Cerebellar cortex (tissue), 1 donor: ENCODE measurements around the gene TRIM7.
"Not testable (repeated sequence)": the region's sequence is repeated elsewhere in the genome, so short reads cannot be mapped to it uniquely, and the experiment has no call there.

Source experiments
- DNase-seq: peaks from one replicate; pipeline ENCODE4 v3.0.0-alpha.2; 2015; ENCODE audit warnings: low spot score

Gene TRIM7

DNA sequence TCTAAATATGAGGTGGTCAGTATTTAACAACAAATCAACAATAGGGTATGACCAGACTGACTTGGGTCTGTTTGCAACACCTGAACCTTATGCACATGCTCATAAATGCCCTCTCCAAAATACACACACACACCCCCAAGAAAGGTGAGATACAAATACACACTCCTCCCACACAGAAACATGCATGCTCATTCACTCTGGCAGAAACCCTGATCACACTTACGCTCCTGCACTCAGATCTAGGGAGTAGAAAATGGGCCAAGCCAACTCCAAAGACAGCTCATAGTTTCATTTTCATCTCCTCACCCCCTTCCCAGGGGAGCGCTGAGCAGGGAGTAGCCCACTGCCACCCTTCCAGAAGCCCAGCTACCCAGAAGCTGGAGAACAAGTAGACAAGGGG lies 11.3 kb downstream of the TRIM7 start:
- no peak for DNase-seq

DNA sequence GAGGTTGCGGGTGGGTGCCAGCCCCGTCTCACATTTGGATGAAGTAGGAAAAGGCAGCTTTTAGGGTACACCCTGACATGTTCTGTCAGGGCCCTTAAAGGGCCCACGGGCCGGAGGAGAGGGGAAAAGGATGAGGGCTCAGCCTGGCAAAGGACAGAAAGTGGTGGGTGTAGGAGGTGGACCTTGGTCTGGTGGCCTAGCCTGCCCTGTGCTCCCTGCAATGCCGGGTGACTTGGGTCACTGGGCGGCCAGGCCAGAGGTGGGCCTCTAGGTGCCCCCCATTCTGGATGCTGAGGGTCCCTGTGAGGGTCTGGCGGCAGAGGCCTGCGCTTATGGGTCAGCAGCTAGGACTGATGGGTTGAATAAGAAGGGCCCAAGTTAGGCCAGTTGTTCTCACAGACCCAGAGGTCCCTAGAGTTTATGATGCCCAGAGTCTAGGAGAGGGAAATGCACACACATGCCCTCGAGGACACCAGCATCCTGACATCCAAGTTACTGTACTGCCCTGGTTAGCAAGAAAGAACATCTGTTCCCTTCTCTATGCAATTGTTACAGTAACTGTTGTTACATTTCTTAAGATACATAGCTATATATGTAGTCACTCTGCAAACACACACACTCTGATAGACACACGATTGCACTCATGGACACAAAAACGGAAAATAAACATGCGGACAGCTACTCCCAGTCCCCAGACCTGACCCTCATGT lies 12.5 kb downstream of the TRIM7 start:
- no peak for DNase-seq

DNA sequence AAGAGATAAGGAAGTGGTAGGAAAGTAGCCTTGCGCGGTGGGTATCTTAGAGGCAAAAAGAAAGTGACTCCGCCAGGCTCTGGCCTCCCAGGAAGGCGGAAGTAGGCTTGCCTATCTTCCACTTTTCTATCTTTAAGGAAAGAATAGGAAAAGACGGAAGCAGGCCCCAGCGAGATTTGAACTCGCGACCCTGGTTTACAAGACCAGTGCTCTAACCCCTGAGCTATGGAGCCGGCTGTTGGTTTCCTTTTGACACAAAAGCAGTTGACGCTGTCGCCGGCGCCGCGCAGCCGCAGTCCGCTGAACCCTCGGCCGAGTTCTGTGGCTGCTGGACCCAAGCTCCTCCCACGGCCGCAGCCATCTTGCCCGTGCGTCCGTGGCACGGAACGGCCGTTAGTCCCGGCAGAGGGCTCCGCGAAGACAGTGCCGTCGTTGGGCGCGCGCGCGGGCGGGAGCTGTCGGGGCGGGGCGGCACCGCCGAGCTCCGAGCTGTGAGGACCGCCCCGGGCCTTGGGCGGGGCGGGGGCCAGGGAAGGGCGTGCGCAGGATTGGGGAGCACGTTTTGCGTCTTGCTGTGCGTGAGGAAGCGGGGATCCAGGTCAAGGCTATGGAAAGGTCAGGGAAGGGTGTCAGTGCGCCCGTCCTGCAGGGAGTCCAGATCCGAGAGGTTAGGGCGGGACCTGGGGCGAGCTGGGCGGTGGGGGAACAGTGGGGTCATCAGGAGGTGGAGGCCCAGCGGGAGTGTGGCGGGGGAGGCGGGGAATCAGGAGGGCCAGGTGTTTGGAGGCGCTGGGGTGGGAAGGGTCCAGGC lies 13.3 kb downstream of the TRIM7 start:
- DNase-seq: peak; percentile 93

DNA sequence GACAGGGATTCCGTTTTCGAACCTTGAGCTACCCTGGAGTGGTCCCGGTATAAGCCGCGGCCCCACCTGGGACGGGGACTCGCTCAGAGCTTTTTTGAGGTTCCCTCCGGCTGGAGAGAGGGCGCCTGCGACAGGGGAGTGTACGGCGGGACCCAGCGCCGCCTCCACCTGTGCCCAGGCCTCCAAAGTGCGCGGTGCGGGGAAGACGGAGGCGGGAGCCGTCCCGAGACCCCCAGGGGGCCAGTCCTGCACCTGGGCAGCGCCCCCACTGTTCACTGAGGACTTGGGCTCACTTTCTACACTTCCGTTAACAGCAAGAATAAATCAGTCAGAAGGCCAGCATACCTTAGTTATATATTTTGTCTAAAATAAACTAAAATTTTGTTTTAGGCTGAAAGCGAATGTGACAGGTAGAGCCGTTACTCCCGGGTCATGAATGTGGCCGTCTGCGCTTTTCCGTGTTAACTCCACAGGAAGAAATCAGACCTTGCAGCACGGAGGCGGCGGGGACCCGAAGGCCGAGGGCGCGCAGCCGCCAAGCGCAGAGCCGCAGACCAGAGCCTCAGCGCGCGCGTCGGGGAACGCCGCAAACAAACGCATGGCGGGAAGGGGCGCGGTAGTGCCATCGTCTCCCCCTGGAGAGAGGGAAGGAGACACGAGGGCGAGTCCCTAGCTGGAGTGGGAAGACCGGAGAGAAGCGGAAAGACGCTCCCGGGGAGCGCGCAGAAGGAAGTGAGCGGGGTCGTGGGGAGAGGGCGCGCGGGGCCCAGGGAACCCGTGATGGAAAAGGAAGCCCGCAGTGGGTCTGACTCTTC lies 14.1 kb downstream of the TRIM7 start:
- DNase-seq: peak; percentile 53

DNA sequence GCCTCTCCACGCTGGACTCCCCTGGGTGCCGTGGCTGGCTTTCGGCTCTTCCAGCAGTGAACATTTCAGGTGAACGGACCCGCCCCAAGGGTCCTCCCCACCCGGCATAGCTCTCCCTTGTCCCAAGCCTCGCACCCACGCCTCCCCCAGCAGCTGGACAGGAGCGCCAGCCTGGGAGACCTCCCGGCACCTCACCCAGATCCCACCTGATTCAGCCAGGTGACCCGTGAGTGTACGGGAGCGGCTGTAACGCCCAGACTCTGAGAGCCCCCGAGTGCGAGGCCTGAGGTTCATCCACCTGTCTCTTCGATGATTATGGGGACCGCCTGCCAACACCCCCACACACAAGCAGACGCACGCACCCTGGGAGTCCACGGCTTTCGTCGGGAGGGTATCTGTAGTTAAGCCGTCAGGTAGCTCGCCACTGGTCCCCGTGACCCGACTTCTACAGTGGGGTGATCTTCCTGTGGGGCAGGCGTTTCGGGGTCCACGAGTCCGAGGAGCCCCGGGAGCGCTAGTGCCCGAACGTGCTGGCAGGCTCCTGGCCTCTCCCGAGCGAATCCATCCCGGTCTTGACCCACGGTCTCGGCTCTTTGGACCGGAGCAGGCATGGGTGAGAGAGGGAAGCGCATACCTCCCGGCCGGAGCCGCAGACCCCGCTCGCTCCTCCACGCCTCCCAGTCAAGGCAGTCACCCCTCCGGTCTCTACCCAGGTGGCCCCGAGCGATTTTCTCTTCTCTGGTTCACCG lies 14.9 kb downstream of the TRIM7 start:
- peak; percentile 53 for DNase-seq

DNA sequence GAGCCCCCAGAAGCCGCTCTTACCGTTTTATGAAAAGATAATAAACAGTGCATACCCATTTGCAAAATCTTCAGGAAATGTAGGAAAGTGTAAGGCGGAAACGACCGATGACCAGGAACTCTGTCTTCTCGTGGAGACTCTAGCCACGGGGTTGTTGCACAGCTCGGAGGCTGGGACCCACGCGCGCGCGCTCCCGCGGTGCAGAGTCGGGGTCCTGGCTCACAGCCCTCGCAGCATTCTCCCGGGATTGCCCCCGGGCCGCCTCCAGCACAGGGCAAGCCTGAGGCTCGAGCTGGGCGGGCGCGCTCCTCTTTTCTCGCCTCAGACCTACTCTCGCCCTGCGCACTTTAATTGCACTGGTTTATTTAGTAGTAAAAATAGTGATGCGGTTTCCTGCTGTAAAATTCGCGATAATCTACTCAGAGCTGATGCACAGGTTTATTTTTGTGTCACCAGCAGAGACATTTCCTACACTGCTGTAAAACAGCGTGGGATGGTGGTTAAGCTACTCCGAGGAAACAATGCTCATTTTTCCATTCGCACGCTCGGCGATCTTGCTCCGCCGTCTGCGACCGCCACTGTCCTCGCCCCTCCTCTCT lies 15.5 kb downstream of the TRIM7 start:
- peak; percentile 53 for DNase-seq

DNA sequence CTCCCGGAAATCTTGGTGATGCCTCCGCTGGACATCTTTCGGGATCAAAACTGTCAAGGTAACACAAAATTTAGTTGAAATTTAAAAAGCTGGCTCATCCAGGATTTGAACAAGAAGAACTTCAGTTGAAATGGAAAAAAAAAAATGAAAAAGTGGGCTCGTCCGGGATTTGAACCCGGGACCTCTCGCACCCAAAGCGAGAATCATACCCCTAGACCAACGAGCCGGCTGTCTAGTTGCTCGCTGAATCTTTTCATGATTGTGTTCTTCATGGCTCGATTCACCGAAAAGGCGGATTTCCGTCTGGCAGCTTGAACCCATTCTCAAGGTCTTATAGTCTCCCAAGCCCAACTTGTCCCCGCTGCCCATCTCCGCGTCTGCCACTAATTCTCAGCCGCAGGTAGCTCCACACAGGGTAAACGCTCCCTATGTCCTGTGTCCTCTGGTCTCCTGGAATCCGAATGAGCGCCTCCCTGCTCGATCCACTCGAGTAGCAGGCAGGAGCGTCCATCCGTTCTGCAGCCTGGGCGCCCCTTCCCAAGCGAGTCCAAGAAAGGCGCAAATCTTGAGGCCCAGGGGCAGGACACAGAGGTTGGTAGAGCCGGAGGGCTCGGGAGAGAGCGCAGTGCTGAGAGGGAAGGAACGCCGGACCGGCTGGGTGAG lies 16.2 kb downstream of the TRIM7 start:
- peak; percentile 93 for DNase-seq

DNA sequence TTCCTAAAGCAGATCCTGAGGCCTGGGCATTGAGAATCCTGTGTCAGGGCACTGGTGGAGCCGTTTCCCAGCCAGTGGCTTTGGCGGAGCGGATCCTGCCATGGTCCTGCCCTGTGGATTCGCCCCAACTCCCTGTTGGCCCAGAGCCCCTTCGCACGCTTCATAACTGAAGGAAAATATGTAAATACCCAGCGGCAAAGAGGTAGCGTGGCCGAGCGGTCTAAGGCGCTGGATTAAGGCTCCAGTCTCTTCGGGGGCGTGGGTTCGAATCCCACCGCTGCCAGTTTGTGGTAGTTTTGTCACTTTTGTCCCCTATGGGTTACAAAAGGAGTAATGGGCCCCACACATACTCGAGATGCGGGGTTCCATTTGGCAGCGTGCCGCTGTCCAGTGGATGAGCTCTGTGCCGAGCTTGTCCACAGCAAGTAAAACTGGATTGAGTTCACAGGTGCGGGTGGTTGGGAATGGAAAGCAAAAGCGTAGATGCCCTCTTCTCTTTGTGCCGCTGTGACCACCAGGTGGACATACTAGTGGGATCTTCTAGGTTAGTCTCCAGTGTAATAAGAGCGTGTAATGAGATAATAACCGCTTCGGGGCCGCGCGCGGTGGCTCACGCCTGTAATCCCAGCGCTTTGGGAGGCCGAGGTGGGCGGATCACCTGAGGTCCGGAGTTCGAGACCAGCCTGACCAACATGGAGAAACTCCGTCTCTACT lies 17.3 kb downstream of the TRIM7 start:
- peak; percentile 90 for DNase-seq

DNA sequence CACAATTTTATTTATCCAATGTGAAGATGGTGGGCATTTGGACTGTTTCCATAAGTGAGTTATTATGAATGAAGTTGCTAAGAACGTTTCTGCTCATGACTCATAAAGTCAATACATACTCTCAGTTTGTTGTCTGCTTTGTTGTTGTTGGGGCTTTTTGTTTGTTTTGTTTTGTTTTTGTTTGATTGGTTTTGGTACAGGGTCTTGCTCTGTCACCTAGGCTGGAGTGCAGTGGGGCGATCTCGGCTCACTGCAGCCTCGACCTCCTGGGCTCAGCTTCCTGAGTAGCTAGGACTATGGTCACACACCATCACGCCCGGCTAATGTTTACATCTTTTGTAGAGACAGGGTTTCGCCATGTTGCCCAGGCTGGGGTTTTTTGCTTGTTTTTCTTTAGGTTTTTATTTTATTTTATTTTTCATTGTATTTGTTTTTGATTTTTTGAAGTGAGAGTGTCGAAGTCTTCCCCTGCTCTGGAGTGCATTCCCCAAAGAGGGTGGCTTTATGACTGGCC lies 18.0 kb downstream of the TRIM7 start:
- DNase-seq: no peak

DNA sequence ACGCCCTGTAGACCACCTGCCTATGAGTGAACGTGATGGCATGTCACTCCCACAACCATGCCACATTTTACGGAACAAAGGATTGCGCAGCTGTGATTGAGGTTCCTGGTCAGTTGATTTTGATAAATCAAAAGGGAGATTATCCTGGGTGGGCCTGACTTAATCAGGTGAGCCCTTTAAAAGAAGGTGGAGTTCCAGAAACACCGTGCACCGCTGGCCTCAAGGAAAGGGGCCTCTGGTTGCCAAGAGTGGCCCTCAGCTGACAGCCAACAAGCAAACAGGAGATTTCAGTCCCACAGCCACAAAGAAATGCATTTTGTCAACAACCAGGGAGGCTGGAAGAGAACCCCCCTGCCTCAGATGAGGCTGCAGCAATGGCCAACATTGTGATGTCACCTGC lies 19.0 kb downstream of the TRIM7 start:
- DNase-seq: no peak

DNA sequence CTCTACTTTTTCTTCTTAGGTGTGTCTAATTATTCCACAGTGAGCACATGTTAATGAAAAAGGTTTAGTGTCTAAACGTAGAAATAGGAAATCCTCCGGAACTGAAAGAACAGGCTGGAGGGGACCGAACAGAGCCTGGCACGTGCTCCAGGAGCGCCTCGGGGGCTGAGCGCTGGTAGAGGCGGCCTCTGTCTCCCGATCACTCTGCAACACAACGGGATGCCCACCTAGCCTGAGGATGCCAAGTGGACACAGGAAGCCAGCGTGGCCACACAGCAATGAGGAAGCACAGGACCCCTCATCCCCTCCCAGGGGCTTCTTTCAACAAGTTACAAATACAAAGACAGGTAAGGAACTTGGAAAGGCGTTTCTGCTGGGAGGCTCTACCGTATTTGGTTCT lies 19.4 kb downstream of the TRIM7 start:
- no peak for DNase-seq

DNA sequence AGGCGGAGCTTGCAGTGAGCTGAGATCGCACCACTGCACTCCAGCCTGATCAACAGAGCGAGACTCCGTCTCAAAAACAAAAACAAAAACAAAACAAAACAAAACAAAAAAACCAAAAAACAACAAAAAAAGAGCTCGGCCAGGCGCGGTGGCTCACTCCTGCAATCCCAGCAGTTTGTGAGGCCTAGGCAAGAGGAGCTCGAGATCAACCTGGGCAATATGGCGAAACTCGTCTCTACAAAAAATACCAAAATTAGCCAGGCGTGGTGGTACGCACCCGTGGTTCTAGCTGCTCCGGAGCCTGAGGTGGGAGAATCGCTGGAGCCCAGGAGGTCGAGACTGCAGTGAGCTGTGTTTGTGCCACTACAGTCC lies 20.2 kb downstream of the TRIM7 start:
- DNase-seq: no peak

DNA sequence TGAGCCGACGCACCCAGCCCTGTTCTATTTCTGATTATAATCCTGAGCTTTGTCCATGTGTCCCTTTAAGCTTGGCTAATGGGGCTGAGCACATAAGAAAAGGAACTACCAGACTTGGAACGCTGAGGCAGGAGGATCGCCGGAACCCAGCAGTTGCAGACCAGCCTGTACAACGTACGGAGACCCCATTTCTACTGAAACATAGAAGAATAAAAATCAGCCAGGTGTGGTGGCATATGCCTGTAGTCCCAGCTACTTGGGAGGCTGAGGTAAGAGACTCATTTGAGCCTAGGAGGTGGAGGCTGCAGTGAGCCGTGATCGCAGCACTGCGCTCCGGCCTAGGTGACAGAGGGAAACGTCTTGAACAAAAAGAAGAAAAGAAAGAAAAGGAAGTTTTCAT lies 22.3 kb downstream of the TRIM7 start:
- no peak for DNase-seq

DNA sequence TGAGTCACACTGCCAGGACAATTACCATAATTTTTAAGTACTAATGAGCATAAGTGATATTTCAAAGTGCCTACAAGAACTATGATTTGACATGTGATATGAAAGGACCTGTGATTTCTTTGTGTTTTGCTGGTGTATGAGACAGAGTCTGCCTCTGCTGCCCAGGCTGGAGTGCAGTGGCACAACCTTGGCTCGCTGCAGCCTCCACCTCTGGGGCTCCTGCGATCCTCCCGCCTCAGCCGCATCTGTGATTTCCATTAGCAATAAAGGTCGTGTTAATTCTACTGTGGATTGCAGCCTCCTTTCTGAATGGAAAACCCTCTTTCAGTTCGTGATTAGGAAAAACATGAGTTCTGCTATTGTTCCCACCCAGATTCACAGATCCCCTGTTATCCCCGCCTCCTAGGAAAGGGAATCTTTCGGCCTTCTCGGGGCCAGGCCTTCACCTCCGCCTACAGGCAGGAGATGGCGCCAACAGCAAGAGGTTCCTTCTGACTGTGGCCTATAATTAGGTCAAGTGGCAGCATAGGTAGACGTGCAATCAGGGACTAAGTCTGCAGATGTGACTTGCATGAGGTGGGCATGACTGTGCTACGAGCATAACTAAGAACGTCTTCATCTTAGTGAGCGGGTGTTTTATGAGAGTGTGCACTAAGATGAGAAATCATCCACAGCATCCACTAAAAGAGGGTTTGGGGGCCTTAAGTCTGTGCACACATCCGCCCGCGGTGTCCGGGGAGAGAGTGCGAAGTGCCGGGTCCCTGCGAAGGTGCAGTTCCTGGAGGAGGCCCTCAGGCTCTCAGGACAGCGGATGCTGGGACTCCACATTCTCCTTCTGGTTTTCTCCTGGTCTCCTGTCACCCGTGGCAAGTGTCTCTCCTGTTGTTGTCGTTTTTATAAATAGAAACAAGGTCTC lies 23.1 kb downstream of the TRIM7 start:
- DNase-seq: peak; percentile 90

DNA sequence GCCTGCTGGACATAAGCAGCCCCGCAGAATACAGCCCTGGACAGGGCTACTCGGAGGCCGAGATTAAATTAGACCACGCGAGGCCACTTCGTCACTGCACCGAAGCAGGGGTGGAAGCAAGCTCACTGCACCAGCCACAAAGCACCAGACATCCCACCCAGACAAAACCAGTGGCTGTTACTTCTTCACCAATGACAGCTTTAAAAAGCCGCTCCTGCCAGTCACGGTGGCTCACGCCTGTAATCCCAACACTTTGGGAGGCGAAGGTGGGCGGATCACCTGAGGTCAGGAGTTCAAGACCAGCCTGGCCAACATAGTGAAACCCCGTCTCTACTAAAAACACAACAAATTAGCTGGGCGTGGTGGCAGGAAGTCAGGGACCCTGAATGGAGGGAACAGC lies 27.4 kb downstream of the TRIM7 start:
- DNase-seq: not testable (repeated sequence)

DNA sequence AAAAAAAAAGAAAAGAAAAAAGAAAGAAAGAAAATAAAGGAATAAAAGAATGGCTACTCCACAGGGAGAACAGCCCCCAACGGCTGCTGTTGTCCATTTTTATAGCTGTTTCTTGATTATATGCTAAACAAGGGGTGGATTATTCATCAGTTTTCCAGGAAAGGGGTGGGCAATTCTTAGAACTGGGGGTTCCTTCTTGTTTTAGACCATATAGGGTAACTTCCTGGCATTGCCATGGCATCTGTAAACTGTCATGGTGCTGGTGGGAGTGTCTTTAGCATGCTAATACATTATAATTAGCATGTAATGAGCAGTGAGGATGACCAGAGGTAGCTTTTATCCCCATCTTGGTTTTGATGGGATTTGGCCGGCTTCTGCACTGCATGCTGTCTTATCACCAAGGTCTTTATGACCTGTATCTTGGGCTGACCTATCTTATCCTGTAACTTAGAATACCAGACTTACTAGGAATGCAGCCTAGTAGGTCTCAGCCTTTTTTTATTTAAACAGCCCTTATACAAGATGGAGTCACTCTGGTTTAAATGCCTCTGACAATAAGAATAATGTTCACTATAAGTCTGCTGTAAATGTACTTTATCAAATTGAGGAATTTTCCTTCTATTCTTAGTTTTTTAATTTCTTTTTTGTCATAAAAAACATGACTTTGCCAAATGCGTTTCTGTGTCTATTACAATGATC lies 28.6 kb downstream of the TRIM7 start:
- no peak for DNase-seq

DNA sequence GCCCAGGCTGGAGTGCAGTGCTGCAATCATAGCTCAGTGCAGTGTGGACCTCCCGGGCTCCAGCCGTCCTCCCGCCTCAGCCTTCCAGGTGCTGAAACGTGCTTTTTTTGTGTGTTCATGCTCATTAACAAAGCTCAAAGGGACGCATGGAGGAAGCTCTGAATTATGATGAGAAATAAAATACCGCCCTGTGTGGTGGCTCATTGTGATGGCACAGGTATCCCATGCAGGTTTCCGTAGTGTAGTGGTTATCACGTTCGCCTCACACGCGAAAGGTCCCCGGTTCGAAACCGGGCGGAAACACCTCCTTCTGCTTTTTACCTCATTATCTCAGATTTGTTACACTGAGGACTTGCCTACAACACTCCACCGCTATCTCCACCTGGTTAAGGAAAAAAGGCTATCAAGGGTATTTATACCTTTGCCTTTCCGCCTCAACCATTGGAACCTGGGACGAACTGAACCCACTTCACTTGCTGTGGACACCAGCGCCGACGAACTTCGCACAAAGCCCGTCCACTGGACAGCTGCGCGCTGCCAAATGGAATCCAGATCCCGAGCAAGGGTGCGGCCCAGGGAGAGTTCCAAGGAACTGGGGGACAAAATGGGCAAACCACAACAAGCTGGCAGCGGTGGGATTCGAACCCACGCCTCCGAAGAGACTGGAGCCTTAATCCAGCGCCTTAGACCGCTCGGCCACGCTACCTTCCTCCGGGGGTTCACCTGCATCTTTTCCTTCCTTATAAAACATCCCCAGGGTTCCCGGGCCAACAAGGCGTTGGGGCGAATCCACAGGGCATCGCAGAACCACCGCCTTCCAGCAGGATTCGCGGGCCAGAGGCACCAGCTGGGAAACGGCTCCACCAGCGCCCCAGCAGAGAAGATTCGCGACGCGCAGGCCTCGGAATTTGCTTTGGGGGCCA lies 31.3 kb downstream of the TRIM7 start:
- no peak for DNase-seq
